G401.6 (cell line): ENCODE measurements around the gene SDC3.
"Not testable (repeated sequence)": the region's sequence is repeated elsewhere in the genome, so short reads cannot be mapped to it uniquely, and the experiment has no call there.

Experiments used
- FAIRE-seq: peaks from 2 replicates; lab custom pipeline; 2012; peaks lifted over from hg19 to GRCh38; lab: Jason Lieb, UNC

Gene SDC3

GRCh38 chr1:30875197-30875596 is 33.4 kb downstream of the SDC3 start:
- FAIRE-seq: no peak

- no peak for FAIRE-seq
These were observed 34.4 kb downstream of the SDC3 start for GRCh38 chr1:30874176-30874575.

- FAIRE-seq: no peak
These were observed 35.7 kb downstream of the SDC3 start for GRCh38 chr1:30872948-30873263.

GRCh38 chr1:30872033-30872947 is 36.3 kb downstream of the SDC3 start:
- FAIRE-seq: no peak

GRCh38 chr1:30871276-30871871 is 37.2 kb downstream of the SDC3 start:
- FAIRE-seq: no peak

- no peak for FAIRE-seq
These were observed 37.9 kb downstream of the SDC3 start for GRCh38 chr1:30870656-30871055.

- FAIRE-seq: no peak
These were observed 38.5 kb downstream of the SDC3 start for GRCh38 chr1:30870035-30870434.

- FAIRE-seq: no peak
These were observed 39.6 kb downstream of the SDC3 start for GRCh38 chr1:30868833-30869435.

GRCh38 chr1:30868057-30868456 is 40.5 kb downstream of the SDC3 start:
- FAIRE-seq: not testable (repeated sequence)

- FAIRE-seq: no peak
These were observed 41.0 kb downstream of the SDC3 start for GRCh38 chr1:30867537-30867936.

GRCh38 chr1:30866594-30866993 is 42.0 kb downstream of the SDC3 start:
- FAIRE-seq: no peak

- FAIRE-seq: no peak
These were observed 43.9 kb downstream of the SDC3 start for GRCh38 chr1:30864681-30865080.

GRCh38 chr1:30863858-30864604 is 44.5 kb downstream of the SDC3 start:
- no peak for FAIRE-seq

GRCh38 chr1:30860320-30860652 is 48.3 kb downstream of the SDC3 start:
- FAIRE-seq: no peak

- FAIRE-seq: no peak
These were observed 50.6 kb downstream of the SDC3 start for GRCh38 chr1:30857964-30858363.

- no peak for FAIRE-seq
These were observed 51.5 kb downstream of the SDC3 start for GRCh38 chr1:30857062-30857461.

GRCh38 chr1:30856260-30856790 is 52.2 kb downstream of the SDC3 start:
- FAIRE-seq: no peak

- no peak for FAIRE-seq
These were observed 52.8 kb downstream of the SDC3 start for GRCh38 chr1:30855686-30856259.

GRCh38 chr1:30853350-30853749 is 55.2 kb downstream of the SDC3 start:
- no peak for FAIRE-seq

GRCh38 chr1:30852026-30852425 is 56.5 kb downstream of the SDC3 start:
- no peak for FAIRE-seq

- no peak for FAIRE-seq
These were observed 57.3 kb downstream of the SDC3 start for GRCh38 chr1:30851286-30851685.

- FAIRE-seq: no peak
These were observed 58.0 kb downstream of the SDC3 start for GRCh38 chr1:30850607-30851006.
